Stimulated activated CD8-positive, alpha-beta memory T cell treated with anti-CD3 and anti-CD28 coated beads, Interleukin-15, amount 100 ng/mL, for 48 hours (primary cell): ENCODE data around the gene CMPK1.

Experiments used
- DNase-seq, 2 donors: peaks; one replicate each; pipeline ENCODE4 v3.0.0-alpha.2; 2020; ENCODE audit warnings: low read depth in 2 of 2

CMPK1 gene

GRCh38 chr1:47395433-47395832 is 61.8 kb downstream of the CMPK1 start:
- DNase-seq: no peak

GRCh38 chr1:47396671-47397196 is 63.1 kb downstream of the CMPK1 start:
- DNase-seq: no peak

GRCh38 chr1:47399138-47399845 is 65.7 kb downstream of the CMPK1 start:
- no peak for DNase-seq

- no peak for DNase-seq
These were observed 66.2 kb downstream of the CMPK1 start for GRCh38 chr1:47399846-47400155.

- DNase-seq: no peak
These were observed 68.2 kb downstream of the CMPK1 start for GRCh38 chr1:47401761-47402160.

- DNase-seq: no peak
These were observed 69.0 kb downstream of the CMPK1 start for GRCh38 chr1:47402591-47402990.

- no peak for DNase-seq
These were observed 69.8 kb downstream of the CMPK1 start for GRCh38 chr1:47403321-47403910.

GRCh38 chr1:47405697-47406096 is 72.1 kb downstream of the CMPK1 start:
- DNase-seq: no peak

GRCh38 chr1:47406966-47407365 is 73.4 kb downstream of the CMPK1 start:
- no peak for DNase-seq

GRCh38 chr1:47407481-47407880 is 73.9 kb downstream of the CMPK1 start:
- DNase-seq: no peak

- no peak for DNase-seq
These were observed 75.9 kb downstream of the CMPK1 start for GRCh38 chr1:47409311-47410067.

GRCh38 chr1:47410068-47410455 is 76.5 kb downstream of the CMPK1 start:
- no peak for DNase-seq

- no peak for DNase-seq
These were observed 77.8 kb downstream of the CMPK1 start for GRCh38 chr1:47411436-47411835.

- DNase-seq: no peak
These were observed 78.8 kb downstream of the CMPK1 start for GRCh38 chr1:47412437-47412836.

- DNase-seq: no peak
These were observed 82.2 kb downstream of the CMPK1 start, which contains the start of gene FOXE3 for GRCh38 chr1:47415728-47416318. TSS of gene FOXE3 (plus strand) at chr1:47416285. CDS start at chr1:47416316, 31 bp downstream.

- no peak for DNase-seq
These were observed 83.0 kb downstream of the CMPK1 start for GRCh38 chr1:47416319-47417169.

- DNase-seq: no peak
These were observed 83.8 kb downstream of the CMPK1 start for GRCh38 chr1:47417170-47418044.

GRCh38 chr1:47418122-47418521 is 84.5 kb downstream of the CMPK1 start:
- DNase-seq: no peak

GRCh38 chr1:47418681-47419325 is 85.2 kb downstream of the CMPK1 start:
- DNase-seq: no peak

- DNase-seq: no peak
These were observed 87.0 kb downstream of the CMPK1 start for GRCh38 chr1:47420547-47420946.
